H9 (cell line): ENCODE data around the gene ATF6. TPM values are rescaled to one million over a fixed set of nuclear protein-coding genes. Genes with fewer than 3 reads are reported as not detected.

ENCODE experiments used
- DNase-seq: peaks from one replicate; pipeline ENCODE4 v3.0.0-alpha.2; 2017
- H2AFZ ChIP-seq: one replicate; pipeline ENCODE4 v1.6.1; 2013; ENCODE audit warnings: mild to moderate bottlenecking, low read length, control low read depth, moderate library complexity
- H2AK5ac ChIP-seq: 2 replicates; pipeline ENCODE4 v1.6.1; 2013; ENCODE audit warnings: low read length, control low read depth, mixed read lengths; ENCODE audit not compliant: insufficient read length
- H2BK120ac ChIP-seq: one replicate; pipeline ENCODE4 v1.6.1; 2013; ENCODE audit warnings: low read depth, mild to moderate bottlenecking, low read length, control low read depth, inconsistent platforms; ENCODE audit not compliant: poor library complexity, severe bottlenecking
- H2BK12ac ChIP-seq: 2 replicates; pipeline ENCODE4 v1.6.1; 2013; ENCODE audit warnings: low read length, control low read depth, mixed read lengths, low read depth; ENCODE audit not compliant: insufficient read length
- H2BK15ac ChIP-seq: 2 replicates; pipeline ENCODE4 v1.6.1; 2013; ENCODE audit warnings: low read depth, low read length, control low read depth
- H2BK20ac ChIP-seq: one replicate; pipeline ENCODE4 v1.6.1; 2013; ENCODE audit warnings: low read depth, mild to moderate bottlenecking, low read length, control low read depth, inconsistent platforms; ENCODE audit not compliant: poor library complexity, severe bottlenecking
- H2BK5ac ChIP-seq: 2 replicates; pipeline ENCODE4 v1.6.1; 2013; ENCODE audit warnings: low read length, control low read depth, mixed read lengths; ENCODE audit not compliant: insufficient read length
- H3K14ac ChIP-seq: 2 replicates; pipeline ENCODE4 v1.6.1; 2013; ENCODE audit warnings: low read length, control low read depth; ENCODE audit not compliant: insufficient read depth
- H3K18ac ChIP-seq: 2 replicates; pipeline ENCODE4 v1.6.1; 2013; ENCODE audit warnings: low read depth, mild to moderate bottlenecking, mixed read lengths, low read length, control low read depth; ENCODE audit not compliant: insufficient read length
- H3K23ac ChIP-seq: 2 replicates; pipeline ENCODE4 v1.6.1; 2013; ENCODE audit warnings: low read length, control low read depth, mixed read lengths, low read depth; ENCODE audit not compliant: insufficient read length
- H3K23me2 ChIP-seq: 2 replicates; pipeline ENCODE4 v1.6.1; 2013; ENCODE audit warnings: low read depth, mild to moderate bottlenecking, mixed read lengths, low read length, control low read depth; ENCODE audit not compliant: insufficient read length, poor library complexity, severe bottlenecking
- H3K27ac ChIP-seq: 2 replicates; pipeline ENCODE4 v1.5.1; 2013; ENCODE audit warnings: low read length, control low read depth, mixed read lengths, low read depth; ENCODE audit not compliant: insufficient read length
- H3K27me3 ChIP-seq: 2 replicates; pipeline ENCODE4 v1.6.1; 2013; ENCODE audit warnings: low read length, control low read depth, inconsistent platforms; ENCODE audit not compliant: insufficient read depth
- H3K4ac ChIP-seq: 2 replicates; pipeline ENCODE4 v1.6.1; 2013; ENCODE audit warnings: low read depth, mild to moderate bottlenecking, control low read depth, inconsistent platforms, low read length, moderate library complexity
- H3K4me1 ChIP-seq: 2 replicates; pipeline ENCODE4 v1.6.1; 2013; ENCODE audit warnings: low read length, control low read depth, inconsistent platforms; ENCODE audit not compliant: insufficient read depth
- H3K4me2 ChIP-seq: 2 replicates; pipeline ENCODE4 v1.6.1; 2013; ENCODE audit warnings: low read length, control low read depth, mixed read lengths; ENCODE audit not compliant: insufficient read length, insufficient read depth
- H3K56ac ChIP-seq: 2 replicates; pipeline ENCODE4 v1.6.1; 2013; ENCODE audit warnings: low read depth, mild to moderate bottlenecking, mixed read lengths, low read length, control low read depth; ENCODE audit not compliant: insufficient read length
- H3K79me1 ChIP-seq: 2 replicates; pipeline ENCODE4 v1.6.1; 2013; ENCODE audit warnings: low read depth, mild to moderate bottlenecking, moderate library complexity, low read length, control low read depth, inconsistent platforms; ENCODE audit not compliant: insufficient read depth, poor library complexity, severe bottlenecking
- H3K79me2 ChIP-seq: 2 replicates; pipeline ENCODE4 v1.6.1; 2013; ENCODE audit warnings: low read length, control low read depth, inconsistent platforms; ENCODE audit not compliant: insufficient read depth
- H3K9ac ChIP-seq: 2 replicates; pipeline ENCODE4 v1.6.1; 2013; ENCODE audit warnings: low read length, control low read depth, mixed read lengths; ENCODE audit not compliant: insufficient read length; ENCODE audit errors: extremely low read depth
- H3K9me3 ChIP-seq: one replicate; pipeline ENCODE4 v1.6.1; 2013; ENCODE audit warnings: low read depth, low read length, inconsistent platforms; ENCODE audit not compliant: control insufficient read depth
- H3T11ph ChIP-seq: one replicate; pipeline ENCODE4 v1.6.1; 2013; ENCODE audit warnings: mild to moderate bottlenecking, low read length, control low read depth, inconsistent platforms
- H4K20me1 ChIP-seq: one replicate; pipeline ENCODE4 v1.6.1; 2013; ENCODE audit not compliant: control insufficient read depth, insufficient read length, insufficient read depth
- H4K5ac ChIP-seq: 2 replicates; pipeline ENCODE4 v1.6.1; 2013; ENCODE audit warnings: low read depth, mild to moderate bottlenecking, mixed read lengths, low read length, control low read depth; ENCODE audit not compliant: insufficient read length
- H4K8ac ChIP-seq: replicated peaks from 2 replicates; pipeline ENCODE4 v1.6.1; 2013; ENCODE audit warnings: low read length, control low read depth, mixed read lengths, low read depth; ENCODE audit not compliant: insufficient read length
- H4K91ac ChIP-seq: 2 replicates; pipeline ENCODE4 v1.6.1; 2013; ENCODE audit warnings: low read depth, mild to moderate bottlenecking, moderate library complexity, mixed read lengths, low read length, control low read depth; ENCODE audit not compliant: insufficient read length
- H3K27ac Mint-ChIP-seq, 3 experiments: 2 replicates in 2 of 3; 3 replicates in 1 of 3; pipeline ENCODE4 v1.8.0; 2020 to 2021; ENCODE audit warnings: mixed read lengths in 3 of 3, mild to moderate bottlenecking in 1 of 3, moderate library complexity in 1 of 3
- H3K27me3 Mint-ChIP-seq: 2 replicates; pipeline ENCODE4 v1.8.0; 2021; ENCODE audit warnings: low read depth, mild to moderate bottlenecking, moderate library complexity, mixed read lengths
- H3K36me3 Mint-ChIP-seq, 3 experiments: 2 replicates in 2 of 3; 3 replicates in 1 of 3; pipeline ENCODE4 v1.8.0; 2020 to 2021; ENCODE audit warnings: low read depth in 3 of 3, mixed read lengths in 3 of 3; ENCODE audit not compliant: insufficient read depth in 1 of 3
- H3K4me1 Mint-ChIP-seq, 2 experiments: 2 replicates each; pipeline ENCODE4 v1.8.0; 2020; ENCODE audit warnings: mixed read lengths in 2 of 2
- H3K4me3 Mint-ChIP-seq, 2 experiments: 2 replicates in 1 of 2; 3 replicates in 1 of 2; pipeline ENCODE4 v1.8.0; 2020 to 2021; ENCODE audit warnings: mild to moderate bottlenecking in 2 of 2, mixed read lengths in 2 of 2, moderate library complexity in 1 of 2
- H3K9me3 Mint-ChIP-seq, 2 experiments: 2 replicates in 1 of 2; 3 replicates in 1 of 2; pipeline ENCODE4 v1.8.0; 2020; ENCODE audit warnings: mild to moderate bottlenecking in 2 of 2, mixed read lengths in 2 of 2, moderate library complexity in 1 of 2
- WGBS: extraction: QIAGEN DNeasy Blood & Tissue Kit; methylation state at CpG from one replicate; pipeline ENCODE4 v1.1.7; 2013; ENCODE audit warnings: missing lambda C conversion rate, low lambda C conversion rate, mixed read lengths; ENCODE audit not compliant: insufficient read length; ENCODE audit errors: extremely low coverage; 5-methylcytosine and 5-hydroxymethylcytosine counted together
- total RNA-seq: library from RNA; stranded (reverse); gene quantifications from 2 replicates; pipeline ENCODE4 v1.2.1, GENCODE V29; 2021
- TF ChIP-seq, protein P1 (sequence below): fragments of 200-600 bp; sonication (generic); conservative IDR thresholded peaks from 3 replicates; pipeline ENCODE4 v1.8.0; 2021; ENCODE audit warnings: antibody characterized with exemption, mild to moderate bottlenecking

ATF6 gene
- total RNA-seq, 1 experiment from 2014 or later, result 11.2 TPM

DNA sequence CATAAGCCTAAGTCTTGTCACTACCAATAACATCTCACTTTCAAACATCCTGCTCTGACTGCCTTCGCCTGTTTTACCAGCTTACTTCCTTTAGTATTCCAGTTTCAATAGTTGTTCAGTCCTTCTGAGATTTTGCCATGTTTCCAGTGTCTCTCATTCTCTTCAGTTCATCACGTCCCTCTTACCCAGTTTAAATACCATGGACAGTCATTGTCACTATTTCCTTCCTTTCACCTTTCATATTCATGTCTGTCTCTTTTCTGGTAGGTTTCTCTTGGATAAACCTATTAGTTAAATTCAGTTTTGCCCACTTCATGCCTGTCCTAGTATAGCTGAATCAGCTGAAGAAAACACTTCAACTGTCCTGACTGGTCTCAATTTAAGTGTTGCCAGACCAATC is 5.9 kb downstream of the ATF6 start:
- Histone ChIP-seq H4K91ac (no peak overlapping the region), H3K4ac (no peak overlapping the region), H3K14ac (no peak overlapping the region), H3K23ac (no peak overlapping the region), H3K27ac (no peak overlapping the region), H2AFZ (no peak overlapping the region), H3K79me1 (no peaks in the 10 kb centered on the region), H2BK5ac (no peak overlapping the region), H4K8ac (no peak overlapping the region), H3K4me1 (no peaks in the 10 kb centered on the region; the same call in 1 of the 2 replicates), H2BK15ac (no peak overlapping the region), H3K18ac (no peak overlapping the region), H2BK12ac (no peak overlapping the region), H3K56ac (no peak overlapping the region), H2BK20ac (no peak overlapping the region), H3K79me2 (no peaks in the 10 kb centered on the region; the same call in 1 of the 2 replicates), H3K4me2 (no peak overlapping the region), H2AK5ac (no peak overlapping the region), H2BK120ac (no peak overlapping the region), H3K9me3 (no peaks in the 10 kb centered on the region), H3K27me3 (no peaks in the 10 kb centered on the region), H4K20me1 (no peaks in the 10 kb centered on the region), H4K5ac (no peak overlapping the region), H3T11ph (no peak overlapping the region), H3K23me2 (no peaks in the 10 kb centered on the region), H3K9ac (no peak overlapping the region)
- DNase-seq, result no peak
- H3K36me3 Mint-ChIP-seq, result no peaks in the 10 kb centered on the region
- no peak overlapping the region for H3K27ac Mint-ChIP-seq
- peaks cover 2 to 5% of the 10 kb centered on the region in 2 experiments; a peak in 2 of 4 replicates for H3K4me1 Mint-ChIP-seq
- no peak overlapping the region for H3K4me3 Mint-ChIP-seq
- no peaks in the 10 kb centered on the region for H3K9me3 Mint-ChIP-seq
- TF ChIP-seq, protein P1, sequence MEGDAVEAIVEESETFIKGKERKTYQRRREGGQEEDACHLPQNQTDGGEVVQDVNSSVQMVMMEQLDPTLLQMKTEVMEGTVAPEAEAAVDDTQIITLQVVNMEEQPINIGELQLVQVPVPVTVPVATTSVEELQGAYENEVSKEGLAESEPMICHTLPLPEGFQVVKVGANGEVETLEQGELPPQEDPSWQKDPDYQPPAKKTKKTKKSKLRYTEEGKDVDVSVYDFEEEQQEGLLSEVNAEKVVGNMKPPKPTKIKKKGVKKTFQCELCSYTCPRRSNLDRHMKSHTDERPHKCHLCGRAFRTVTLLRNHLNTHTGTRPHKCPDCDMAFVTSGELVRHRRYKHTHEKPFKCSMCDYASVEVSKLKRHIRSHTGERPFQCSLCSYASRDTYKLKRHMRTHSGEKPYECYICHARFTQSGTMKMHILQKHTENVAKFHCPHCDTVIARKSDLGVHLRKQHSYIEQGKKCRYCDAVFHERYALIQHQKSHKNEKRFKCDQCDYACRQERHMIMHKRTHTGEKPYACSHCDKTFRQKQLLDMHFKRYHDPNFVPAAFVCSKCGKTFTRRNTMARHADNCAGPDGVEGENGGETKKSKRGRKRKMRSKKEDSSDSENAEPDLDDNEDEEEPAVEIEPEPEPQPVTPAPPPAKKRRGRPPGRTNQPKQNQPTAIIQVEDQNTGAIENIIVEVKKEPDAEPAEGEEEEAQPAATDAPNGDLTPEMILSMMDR, result no peak
- WGBS, result no CpG with 5 or more reads among the region's 2 CpGs
- H3K27me3 Mint-ChIP-seq, result no peaks in the 10 kb centered on the region
